NCI-H345 (cell line): ENCODE results near the gene EME2.
A peak's percentile ranks its signal among the peaks of the same experiment; 100 is the strongest.
"Not testable (repeated sequence)": the region's sequence is repeated elsewhere in the genome, so short reads cannot be mapped to it uniquely, and the experiment has no call there.

Experiments
- DNase-seq: peaks from one replicate; lab custom pipeline; 2025; lab: John Stamatoyannopoulos, UW

Gene EME2, protein sequence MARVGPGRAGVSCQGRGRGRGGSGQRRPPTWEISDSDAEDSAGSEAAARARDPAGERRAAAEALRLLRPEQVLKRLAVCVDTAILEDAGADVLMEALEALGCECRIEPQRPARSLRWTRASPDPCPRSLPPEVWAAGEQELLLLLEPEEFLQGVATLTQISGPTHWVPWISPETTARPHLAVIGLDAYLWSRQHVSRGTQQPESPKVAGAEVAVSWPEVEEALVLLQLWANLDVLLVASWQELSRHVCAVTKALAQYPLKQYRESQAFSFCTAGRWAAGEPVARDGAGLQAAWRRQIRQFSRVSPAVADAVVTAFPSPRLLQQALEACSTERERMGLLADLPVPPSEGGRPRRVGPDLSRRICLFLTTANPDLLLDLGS

DNA sequence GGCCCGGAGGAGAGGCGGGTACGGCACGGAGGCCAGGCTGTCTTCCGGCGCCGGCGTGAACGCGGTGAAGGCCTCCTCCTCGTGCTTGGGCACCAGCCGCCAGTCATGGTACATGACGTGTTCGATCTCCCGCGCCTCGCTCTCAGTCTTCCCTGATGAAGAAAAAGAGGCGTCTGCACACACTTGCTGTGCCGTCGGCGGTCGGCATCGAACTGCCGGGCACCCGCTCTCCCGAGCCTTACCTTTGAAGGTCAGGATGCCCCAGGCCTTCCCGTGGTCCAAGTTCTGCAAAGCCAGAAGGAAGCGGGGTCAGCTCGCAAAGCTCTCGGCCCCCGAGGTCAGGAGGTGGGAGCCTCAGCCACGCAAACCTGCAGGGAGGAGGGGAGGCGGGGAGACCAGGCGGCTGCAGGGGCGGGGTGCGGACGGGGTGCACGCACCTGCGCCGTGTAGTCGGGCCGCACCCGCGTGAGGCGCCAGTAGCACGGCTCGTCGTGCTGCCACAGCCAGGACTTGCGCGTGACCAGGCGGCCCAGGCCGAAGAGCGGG lies at the start of gene EME2:
Gene EME2, plus strand, starts transcription at position 449 of the 546 bp plus-strand sequence. CDS start 418 bp downstream, outside the sequence.
- DNase-seq = peak; percentile 50

GRCh38 chr16:1723450-1724147 lies 49.0 kb upstream of the EME2 start:
- DNase-seq = peak; percentile 10

- no peak for DNase-seq
Observed at GRCh38 chr16:1724491-1724890, 48.1 kb upstream of the EME2 start.

DNA sequence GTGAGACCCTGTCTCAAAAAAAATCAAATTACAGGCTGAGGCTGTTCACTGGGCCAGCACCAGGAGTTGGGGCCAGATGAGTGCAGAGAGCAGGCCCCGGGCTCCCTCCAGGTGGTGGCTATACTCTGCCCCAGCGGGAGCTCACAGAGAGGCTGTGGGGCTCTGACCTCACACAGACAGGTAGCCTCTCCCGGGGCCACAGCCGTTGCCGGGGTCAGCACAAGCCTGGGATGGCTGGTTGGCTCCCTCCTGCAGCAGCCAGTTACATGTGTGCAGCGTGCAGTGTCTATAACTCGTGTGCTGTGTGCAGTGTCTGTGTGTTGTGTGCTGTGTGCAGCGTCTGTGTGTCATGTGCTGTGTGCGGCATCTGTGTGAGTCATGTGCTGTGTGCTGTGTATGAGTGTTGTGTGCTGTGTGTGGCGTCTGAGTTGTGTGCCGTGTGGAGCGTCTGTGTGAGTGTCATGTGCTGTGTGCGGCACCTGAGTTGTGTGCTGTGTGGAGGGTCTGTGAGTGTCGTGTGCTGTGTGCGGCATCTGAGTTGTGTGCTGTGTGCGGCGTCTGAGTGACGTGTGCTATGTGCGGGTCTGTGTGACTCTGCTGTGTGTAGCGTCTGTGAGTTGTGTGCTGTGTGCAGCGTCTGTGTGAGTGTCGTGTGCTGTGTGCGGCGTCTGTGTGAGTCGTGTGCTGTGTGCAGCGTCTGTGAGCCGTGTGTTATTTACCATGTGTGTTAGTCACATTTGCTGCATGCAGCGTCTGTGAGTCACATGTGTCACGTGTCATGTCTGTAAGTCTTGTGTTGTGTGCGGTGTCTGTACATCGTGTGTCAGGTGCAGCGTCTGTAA lies 45.7 kb upstream of the EME2 start:
- no peak for DNase-seq

- DNase-seq = no peak
Observed at GRCh38 chr16:1727651-1728624, 44.7 kb upstream of the EME2 start.

DNA sequence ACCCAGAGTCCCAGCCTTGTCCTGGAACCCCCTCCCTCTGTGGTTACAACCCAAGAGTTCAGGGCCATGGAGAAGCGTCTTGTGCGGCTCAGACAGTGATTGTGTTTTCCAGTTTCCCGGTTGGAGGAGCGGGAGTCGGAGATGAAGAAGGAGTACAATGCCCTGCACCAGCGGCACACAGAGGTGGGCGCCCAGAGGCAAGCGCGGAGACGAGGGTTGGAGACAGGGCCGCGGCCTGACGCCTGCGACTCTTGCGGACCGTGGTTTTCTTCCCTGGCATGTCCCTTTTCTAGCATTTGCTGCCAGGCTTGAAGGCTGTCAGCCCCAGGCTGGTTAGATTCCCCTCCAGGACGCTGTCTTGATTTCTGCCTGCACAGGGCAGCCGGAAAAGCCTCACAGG lies 43.6 kb upstream of the EME2 start:
- no peak for DNase-seq

DNA sequence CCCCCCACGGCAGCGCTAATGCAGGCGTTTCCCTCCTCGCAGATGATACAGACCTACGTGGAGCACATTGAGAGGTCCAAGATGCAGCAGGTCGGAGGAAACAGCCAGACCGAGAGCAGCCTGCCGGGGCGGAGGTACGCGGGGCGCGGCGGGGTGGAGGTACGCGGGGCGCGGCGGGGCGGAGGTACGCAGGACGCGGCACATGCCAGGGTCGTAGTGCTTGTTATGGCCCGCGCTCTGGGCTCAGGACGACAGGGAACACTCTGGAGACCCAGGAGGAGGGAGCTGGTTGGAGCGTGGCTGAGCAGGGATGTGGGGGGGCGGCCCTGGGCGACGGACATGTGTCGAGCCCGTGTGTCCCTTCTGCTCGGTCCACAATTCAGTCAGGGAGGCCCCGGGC lies 43.2 kb upstream of the EME2 start:
- no peak for DNase-seq

- DNase-seq = no peak
Observed at GRCh38 chr16:1731073-1731472, 41.5 kb upstream of the EME2 start.

DNA sequence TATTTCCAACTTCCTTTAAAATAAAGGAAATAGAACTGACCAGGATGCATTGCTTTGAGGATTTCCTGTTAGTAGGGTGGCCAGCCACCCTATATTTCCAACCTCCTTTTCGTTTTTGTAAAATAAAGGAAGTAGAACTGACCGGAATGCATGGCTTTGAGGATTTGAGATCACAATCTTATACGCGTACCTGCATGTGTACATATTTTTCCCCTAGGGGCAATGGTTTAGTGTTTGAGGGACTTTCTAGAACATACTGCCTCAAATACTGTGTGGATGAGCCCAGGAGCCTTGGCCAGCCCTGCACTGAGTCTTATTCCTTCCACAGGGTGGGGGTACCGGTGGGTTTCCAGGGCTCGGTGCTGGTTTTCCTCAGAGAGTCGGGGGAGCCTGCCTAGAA lies 41.0 kb upstream of the EME2 start:
- no peak for DNase-seq

DNA sequence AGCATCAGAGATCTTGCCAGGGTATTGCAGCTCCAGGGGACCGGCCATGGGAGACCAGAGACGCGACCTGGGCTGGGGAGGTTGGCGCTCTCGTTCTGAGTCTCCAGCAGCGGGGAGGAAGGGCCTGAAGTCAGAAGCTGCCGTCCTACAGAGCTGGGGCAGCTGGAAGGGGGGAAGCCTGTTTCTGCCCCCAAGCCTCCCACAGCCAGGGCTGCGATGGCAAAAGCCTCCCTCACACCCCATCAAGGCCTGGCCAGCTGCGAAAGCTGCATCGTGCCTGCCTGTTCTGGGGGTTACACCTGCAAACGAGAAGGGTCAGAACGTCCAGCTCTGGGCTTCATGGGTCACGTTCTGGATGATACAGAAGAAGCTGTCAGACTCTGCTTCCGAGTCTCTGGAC lies 40.5 kb upstream of the EME2 start:
- no peak for DNase-seq

DNA sequence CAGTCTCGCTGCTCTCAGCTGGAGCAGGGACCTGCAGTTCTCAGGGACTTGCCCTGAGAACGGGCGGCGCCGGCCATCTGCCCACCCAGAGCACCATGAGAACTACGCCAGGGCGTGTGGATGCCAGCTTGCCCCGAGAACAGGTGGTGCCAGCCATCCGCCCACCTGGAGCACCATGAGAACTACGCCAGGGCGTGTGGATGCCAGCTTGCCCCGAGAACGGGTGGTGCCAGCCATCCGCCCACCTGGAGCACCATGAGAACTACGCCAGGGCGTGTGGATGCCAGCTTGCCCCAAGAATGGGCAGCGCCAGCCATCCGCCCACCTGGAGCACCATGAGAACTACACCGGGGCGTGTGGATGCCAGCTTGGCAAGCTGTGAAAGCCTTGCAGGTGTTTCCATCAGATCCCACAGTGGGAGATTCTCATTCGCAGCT lies 40.0 kb upstream of the EME2 start:
- DNase-seq = not testable (repeated sequence)

- no peak for DNase-seq
Observed at GRCh38 chr16:1734123-1734522, 38.5 kb upstream of the EME2 start.

DNA sequence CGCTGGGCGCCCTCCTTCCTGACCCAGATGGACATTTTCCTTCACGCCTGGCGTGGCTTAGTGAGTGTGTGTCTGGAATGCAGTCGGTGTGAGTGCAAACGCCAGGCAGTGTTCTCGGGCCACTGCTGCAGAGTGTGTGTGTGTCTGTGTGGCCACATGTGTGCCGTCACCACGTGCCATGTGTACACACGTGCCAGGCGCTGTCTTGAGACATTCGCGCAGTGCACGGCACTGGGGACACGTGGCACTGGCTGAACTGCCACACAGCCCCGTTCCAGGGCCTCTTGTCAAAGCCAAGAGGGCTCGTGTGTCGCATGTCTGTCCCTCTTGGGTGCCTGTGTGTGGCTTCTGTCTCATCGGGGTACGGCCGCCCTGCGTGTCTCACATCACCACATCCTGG lies 37.8 kb upstream of the EME2 start:
- no peak for DNase-seq

DNA sequence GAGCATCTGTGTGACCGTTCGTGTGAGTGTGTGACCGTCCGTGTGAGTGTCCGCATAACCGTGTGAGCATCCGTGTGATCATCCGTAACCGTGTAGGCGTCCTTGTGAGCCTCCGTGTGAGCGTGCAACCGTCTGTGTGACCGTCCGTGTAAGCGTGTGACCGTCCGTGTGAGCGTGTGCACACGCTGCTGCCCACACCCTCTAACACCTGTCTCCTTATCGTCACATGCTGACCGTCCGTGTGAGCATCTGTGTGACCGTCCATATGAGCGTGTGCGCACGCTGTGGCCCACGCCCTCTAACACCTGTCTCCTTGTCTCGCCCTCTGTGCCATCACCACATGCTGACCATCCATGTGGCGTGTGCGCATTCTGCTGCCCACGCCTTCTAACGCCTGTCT lies 32.4 kb upstream of the EME2 start:
- DNase-seq = no peak

DNA sequence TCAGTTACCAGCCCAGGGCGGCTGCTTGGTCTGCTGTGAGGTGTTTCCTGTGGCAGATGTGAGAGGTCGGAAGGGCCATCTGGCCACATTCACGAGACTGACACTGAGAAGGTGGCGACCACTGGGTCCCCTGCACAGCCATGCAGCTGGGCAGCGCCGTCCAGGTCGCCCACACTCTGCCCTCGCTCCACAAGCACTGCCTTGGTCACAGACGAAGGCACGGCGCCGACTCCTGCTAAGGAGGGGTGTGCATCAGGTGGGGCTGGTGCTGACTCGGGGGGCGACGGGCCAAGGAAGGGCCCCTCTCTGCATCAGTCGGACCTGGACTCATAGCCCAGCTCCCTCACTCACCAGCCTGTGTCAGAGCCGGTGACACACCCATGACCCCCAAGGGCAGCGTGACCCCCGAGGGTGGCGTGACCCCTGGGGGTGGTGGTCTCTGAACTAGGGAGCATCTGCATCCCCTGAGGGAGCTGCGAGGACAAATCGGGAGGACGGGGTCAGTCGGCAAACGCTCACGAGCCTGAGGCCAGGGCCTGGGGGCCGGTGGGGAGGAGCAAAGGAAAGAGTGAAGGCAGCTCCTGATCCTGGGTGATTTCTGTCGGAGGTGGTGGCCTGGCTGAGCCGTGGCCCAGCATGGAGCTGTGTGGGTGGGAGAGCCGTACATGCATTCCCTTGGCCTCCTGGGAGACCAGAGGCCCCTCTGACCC lies 31.7 kb upstream of the EME2 start:
- DNase-seq = no peak

DNA sequence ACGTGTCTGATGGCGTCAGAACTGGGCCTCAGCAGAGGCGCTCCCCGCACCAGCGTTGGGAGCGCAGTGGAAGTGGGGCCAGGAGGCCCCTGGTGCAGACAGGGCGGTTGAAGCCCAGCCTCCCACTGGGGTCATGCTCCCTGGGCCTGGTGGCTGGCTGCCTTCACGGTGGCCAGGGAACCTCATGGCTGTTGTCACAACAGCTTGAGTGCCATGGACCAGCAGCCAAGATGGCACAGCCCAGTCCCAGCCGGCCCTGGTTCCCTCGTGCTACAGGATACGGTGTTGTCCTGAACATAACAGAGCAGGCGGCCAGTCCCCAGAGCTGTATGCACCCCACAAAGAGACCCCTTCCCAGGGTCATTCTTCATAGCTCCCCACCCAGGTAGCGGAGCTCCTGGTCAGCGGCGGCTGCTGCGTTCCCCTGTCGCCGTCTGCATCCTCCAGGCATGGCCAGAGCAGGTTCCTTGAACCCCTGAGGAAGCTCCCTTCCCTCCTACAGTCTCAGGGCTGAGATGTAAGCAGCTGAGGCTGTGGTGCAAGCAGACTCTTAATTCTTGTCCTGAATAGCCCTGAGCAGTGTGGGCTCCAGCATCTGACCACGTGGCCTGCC lies 31.0 kb upstream of the EME2 start:
- DNase-seq = no peak

GRCh38 chr16:1743376-1744337 lies 29.0 kb upstream of the EME2 start:
- no peak for DNase-seq

GRCh38 chr16:1744338-1744840 lies 28.2 kb upstream of the EME2 start:
- DNase-seq = no peak
